IPS-18c (cell line): ENCODE measurements around the gene MCAM.

ENCODE experiments used
- H3K4me3 ChIP-seq: 2 replicates; pipeline ENCODE4 v1.7.0; 2013; ENCODE audit warnings: low read depth, mild to moderate bottlenecking, low read length, moderate library complexity; ENCODE audit not compliant: insufficient read depth
- H3K9me3 ChIP-seq: one replicate; pipeline ENCODE4 v1.6.1; 2013; ENCODE audit warnings: mild to moderate bottlenecking, low read length, moderate library complexity; ENCODE audit not compliant: control insufficient read depth, insufficient read depth

The MCAM gene

GRCh38 chr11:119319700-119320239 lies 2.8 kb upstream of the MCAM start:
- Histone ChIP-seq H3K9me3 (peaks cover 4% of the 10 kb centered on the region), H3K4me3 (peak overlapping the region; percentile 20)

DNA sequence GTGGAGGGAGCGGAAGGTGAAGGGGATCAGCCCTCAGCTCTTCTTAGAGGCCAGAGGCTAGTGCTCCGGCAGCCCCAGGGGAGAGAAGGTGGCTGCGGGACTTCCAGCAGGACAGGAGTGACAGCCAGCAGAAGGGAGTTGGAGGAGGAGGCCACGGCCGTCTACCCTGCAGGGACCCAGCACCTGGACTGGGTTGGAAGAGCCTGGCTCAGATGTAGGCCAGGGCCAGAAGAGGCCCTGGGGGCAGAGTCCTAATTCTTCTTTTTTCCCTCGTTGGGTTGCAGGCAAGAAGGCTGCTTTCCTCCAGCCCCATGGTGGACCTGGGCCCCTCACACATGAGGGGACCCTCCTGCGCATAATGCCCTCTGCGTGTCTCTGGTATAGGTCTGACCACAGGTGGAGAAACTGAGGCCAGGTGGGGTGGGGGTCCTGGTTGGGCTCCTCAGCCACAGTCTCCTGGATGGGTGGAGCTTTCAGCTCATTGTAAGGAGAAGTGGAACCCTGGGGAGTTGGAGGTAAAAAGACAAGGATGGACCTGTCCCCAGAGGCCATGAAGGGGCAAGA lies 2.3 kb upstream of the MCAM start:
- H3K4me3 ChIP-seq: peak overlapping the region; percentile 20

GRCh38 chr11:119318240-119319135 lies 1.6 kb upstream of the MCAM start:
- H3K9me3 ChIP-seq: peaks cover 4% of the 10 kb centered on the region
- peak overlapping the region; percentile 20; the same call in 1 of the 2 replicates for H3K4me3 ChIP-seq

More for the DNA sequence above, 2.3 kb upstream of the MCAM start:
- H3K9me3 ChIP-seq: peaks cover 4% of the 10 kb centered on the region

- peak overlapping the region; percentile 41; the same call in 1 of the 2 replicates for H3K4me3 ChIP-seq
- H3K9me3 ChIP-seq: peaks cover 4% of the 10 kb centered on the region
Measured at GRCh38 chr11:119317592-119318239, 786 bp upstream of the MCAM start.

GRCh38 chr11:119316016-119316728 lies 758 bp downstream of the MCAM start:
- H3K4me3 ChIP-seq: peak overlapping the region; percentile 77
- H3K9me3 ChIP-seq: peaks cover 4% of the 10 kb centered on the region

DNA sequence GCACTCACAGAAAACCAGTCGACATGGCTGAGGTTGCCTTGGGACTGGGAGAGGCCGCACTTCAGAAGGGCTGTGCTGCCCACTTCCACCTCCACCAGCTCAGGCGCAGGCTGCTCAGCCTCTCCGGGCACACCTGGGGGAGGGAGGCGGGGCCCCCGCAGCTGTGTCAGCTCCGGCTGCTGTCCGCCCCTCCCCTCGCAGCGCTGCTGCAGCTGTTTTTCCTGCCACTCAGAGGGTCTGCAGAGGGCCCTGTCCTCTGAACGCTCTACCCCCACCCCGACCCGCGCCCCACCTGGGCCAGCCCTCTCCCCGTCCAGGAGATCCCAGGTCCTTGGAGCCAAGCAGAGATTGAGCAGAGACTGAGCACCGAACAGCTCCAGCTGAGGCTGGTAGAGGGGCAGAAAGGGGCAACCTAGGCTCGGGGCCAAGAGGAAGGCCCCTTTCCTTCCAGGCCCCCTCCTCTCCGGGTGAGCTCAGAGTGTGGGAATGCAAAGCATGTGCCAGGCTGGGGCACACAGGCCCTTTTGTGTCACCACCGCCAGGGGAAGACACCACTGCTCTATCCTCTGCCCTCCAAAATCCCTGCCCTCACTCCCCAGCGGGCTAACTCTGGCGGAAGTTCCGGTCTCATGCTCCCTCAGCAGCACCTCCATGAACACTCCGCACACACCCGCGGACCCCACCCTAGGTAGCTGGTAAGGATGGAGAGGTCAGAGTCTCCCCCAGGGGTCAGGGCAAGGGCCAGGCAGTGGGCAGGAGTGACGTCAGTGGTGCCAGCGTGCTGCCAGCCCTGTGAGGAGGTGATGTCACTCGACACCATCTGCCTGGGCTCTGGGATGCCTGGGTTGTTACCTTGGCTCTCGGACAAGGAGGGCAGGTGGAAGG lies 1.6 kb downstream of the MCAM start:
- H3K4me3 ChIP-seq: peak overlapping the region; percentile 77
- no peaks in the 10 kb centered on the region for H3K9me3 ChIP-seq

GRCh38 chr11:119314726-119315125 lies 2.2 kb downstream of the MCAM start:
- peak overlapping the region; percentile 77 for H3K4me3 ChIP-seq

GRCh38 chr11:119310682-119311052 lies 6.3 kb downstream of the MCAM start:
- Histone ChIP-seq H3K9me3 (no peaks in the 10 kb centered on the region), H3K4me3 (no peak overlapping the region)

More at GRCh38 chr11:119314726-119315125, 2.2 kb downstream of the MCAM start:
- H3K9me3 ChIP-seq: no peaks in the 10 kb centered on the region

- Histone ChIP-seq H3K9me3 (no peaks in the 10 kb centered on the region), H3K4me3 (no peak overlapping the region)
Measured at GRCh38 chr11:119309953-119310681, 6.8 kb downstream of the MCAM start.

- no peaks in the 10 kb centered on the region for H3K9me3 ChIP-seq
Measured at GRCh38 chr11:119309411-119309810, 7.5 kb downstream of the MCAM start.

DNA sequence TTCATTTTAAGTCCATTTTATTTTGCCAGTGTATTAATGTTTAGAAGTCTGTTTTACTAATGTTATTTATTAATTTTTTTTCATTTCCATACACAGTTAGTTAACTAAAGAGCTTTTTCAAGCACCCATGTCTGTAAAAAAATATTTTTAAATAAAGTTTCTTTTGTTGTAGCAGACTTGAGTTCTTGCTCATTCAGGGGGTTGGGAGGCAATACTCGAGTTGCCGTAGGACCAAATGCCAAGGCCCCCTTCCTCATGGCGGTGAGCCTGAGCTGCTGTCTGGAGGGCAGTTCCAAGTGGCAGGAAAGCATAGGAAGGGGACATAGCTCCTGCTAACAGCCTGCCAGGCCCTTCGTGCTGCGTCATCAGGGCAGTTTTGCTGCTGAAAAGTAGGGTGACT lies 9.0 kb downstream of the MCAM start:
- Histone ChIP-seq H3K9me3 (no peaks in the 10 kb centered on the region), H3K4me3 (no peak overlapping the region)

More at GRCh38 chr11:119309411-119309810, 7.5 kb downstream of the MCAM start:
- no peak overlapping the region for H3K4me3 ChIP-seq

DNA sequence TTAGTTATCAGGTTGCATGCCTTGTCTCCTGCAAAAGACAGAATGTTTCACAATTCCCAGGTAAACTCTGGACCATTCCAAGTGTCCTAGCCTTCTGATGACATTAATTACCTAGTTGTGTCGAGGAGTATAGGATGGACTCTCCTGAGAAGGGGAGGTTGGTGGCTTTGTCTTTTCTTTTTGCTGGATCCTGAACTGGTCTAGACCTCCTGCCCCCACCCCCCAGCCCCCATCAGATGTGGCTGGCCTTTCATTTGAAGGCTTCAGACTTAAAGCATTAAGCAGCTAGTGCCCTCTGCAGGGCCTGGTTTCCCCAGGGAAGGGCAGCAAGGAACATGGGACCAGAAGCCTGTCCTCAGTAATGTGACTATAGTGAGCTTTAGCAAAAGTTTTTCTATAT lies 9.7 kb downstream of the MCAM start:
- no peaks in the 10 kb centered on the region for H3K9me3 ChIP-seq

GRCh38 chr11:119306373-119306890 lies 10.5 kb downstream of the MCAM start:
- no peaks in the 10 kb centered on the region for H3K9me3 ChIP-seq
- no peak overlapping the region for H3K4me3 ChIP-seq

More for the DNA sequence above, 9.7 kb downstream of the MCAM start:
- no peak overlapping the region for H3K4me3 ChIP-seq

DNA sequence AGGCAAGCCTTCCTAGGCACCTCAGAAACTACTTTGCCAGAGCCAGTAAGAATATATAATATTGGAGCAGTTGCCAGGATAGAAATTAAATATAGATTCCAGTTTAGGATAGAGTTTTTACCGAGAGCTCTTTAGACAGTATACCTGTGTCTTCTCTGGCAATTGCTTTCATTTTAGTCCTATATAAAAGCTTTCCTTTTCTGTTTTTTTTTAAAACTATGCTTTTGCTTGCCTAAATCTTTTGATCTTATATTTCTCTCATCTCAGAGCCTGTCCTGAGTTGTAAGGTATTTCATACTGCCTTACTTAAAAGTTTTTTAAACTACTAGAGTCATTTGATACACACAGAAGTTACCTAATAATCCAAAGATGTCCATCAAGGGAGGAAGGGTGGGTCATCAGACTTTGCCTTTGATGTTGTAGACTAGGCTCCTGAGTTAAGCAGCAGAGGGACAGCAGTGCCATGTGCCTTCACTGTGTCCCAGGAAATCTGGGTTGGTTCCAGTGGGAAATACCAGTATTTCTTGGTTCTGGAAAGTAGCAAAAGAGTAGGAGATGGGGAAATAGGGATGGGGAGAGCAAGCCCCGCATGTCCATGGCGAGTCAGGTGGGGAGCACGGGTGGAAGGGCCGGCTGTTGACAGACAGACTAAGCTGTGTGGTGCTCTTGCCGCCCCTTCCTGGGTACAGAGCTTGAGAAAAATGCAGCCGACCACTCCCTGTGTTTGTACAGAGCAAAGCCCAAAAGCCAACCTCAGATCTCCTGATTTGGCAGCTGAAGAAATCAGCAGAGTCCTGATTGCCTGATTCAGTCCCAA lies 11.2 kb downstream of the MCAM start:
- Histone ChIP-seq H3K4me3 (no peak overlapping the region), H3K9me3 (no peaks in the 10 kb centered on the region)

- H3K9me3 ChIP-seq: no peaks in the 10 kb centered on the region
Measured at GRCh38 chr11:119303227-119303718, 13.7 kb downstream of the MCAM start.

More at GRCh38 chr11:119303227-119303718, 13.7 kb downstream of the MCAM start:
- no peak overlapping the region for H3K4me3 ChIP-seq
